Measurements from ENCODE around the gene PRPSAP2. TPM values are rescaled to one million over a fixed set of nuclear protein-coding genes. Genes with fewer than 3 reads are reported as not detected.

PRPSAP2 gene
- total and polyA plus RNA-seq, 12 donors, result 13.9 to 56.9 (median 31.1) TPM

GRCh38 chr17:18947866-18948265 is 89.9 kb downstream of the PRPSAP2 start:
- WGBS, 4 donors, result 63 to 83% (median 75%) methylated on average over 6 of the region's 6 CpGs
- intact Hi-C loops (cut with DNase I), result no loop called here
- TF ChIP-seq POLR2A (IDR thresholded peaks at IDR 0.05) (no peak), CTCF (IDR thresholded peaks at IDR 0.05) (no peak)
- Histone ChIP-seq H3K36me3 (replicated peaks in 1 of 2) (no peaks in the 10 kb centered on the region), H3K27ac (no peak overlapping the region), H3K9me3 (replicated peaks in 1 of 3) (no peaks in the 10 kb centered on the region), H3K4me3 (no peak overlapping the region), H3K4me1 (replicated peaks in 1 of 2) (no peaks in the 10 kb centered on the region), H3K27me3 (no peaks in the 10 kb centered on the region)
- no peak for DNase-seq

- WGBS, 4 donors, result 67 to 83% (median 80%) methylated on average over 7 to 8 of the region's 8 CpGs
- TF ChIP-seq CTCF (IDR thresholded peaks at IDR 0.05), result no peak
- no peak for DNase-seq
- H3K4me1 ChIP-seq (replicated peaks in 1 of 2), result no peaks in the 10 kb centered on the region
- intact Hi-C loops (cut with DNase I), result no loop called here
- H3K27ac ChIP-seq, result no peak overlapping the region
- no peaks in the 10 kb centered on the region for H3K36me3 ChIP-seq (replicated peaks in 1 of 2)
- no peak overlapping the region for H3K4me3 ChIP-seq
- no peaks in the 10 kb centered on the region for H3K27me3 ChIP-seq
- H3K9me3 ChIP-seq (replicated peaks in 1 of 3), result no peaks in the 10 kb centered on the region
Observed at GRCh38 chr17:18948476-18949006, 90.6 kb downstream of the PRPSAP2 start.

GRCh38 chr17:18949566-18949965 is 91.6 kb downstream of the PRPSAP2 start:
- Histone ChIP-seq H3K4me1 (replicated peaks in 1 of 2) (no peaks in the 10 kb centered on the region), H3K27ac (no peak overlapping the region), H3K9me3 (replicated peaks in 1 of 3) (no peaks in the 10 kb centered on the region), H3K36me3 (replicated peaks in 1 of 2) (no peaks in the 10 kb centered on the region), H3K27me3 (no peaks in the 10 kb centered on the region), H3K4me3 (no peak overlapping the region)
- 66 to 79% (median 71%) methylated on average over 6 of the region's 6 CpGs for WGBS, 4 donors
- TF ChIP-seq CTCF (IDR thresholded peaks at IDR 0.05), result no peak
- TF ChIP-seq POLR2A (IDR thresholded peaks at IDR 0.05), result no peak
- peak in 3 of 7 donors; percentile 34 to 59 (median 40) for DNase-seq
- intact Hi-C loops (cut with DNase I), result no loop called here

- H3K4me1 ChIP-seq (replicated peaks in 1 of 2), result no peaks in the 10 kb centered on the region
- TF ChIP-seq POLR2A (IDR thresholded peaks at IDR 0.05), result no peak
- no peak for TF ChIP-seq CTCF (IDR thresholded peaks at IDR 0.05)
- H3K27me3 ChIP-seq, result no peaks in the 10 kb centered on the region
- intact Hi-C loops (cut with DNase I), result no loop called here
- H3K36me3 ChIP-seq (replicated peaks in 1 of 2), result no peaks in the 10 kb centered on the region
- no peak overlapping the region for H3K4me3 ChIP-seq
- no peak overlapping the region for H3K27ac ChIP-seq
- 51 to 60% (median 60%) methylated on average over 4 of the region's 4 CpGs for WGBS, 4 donors
- peak in 1 of 7 donors; percentile 1 for DNase-seq
- no peaks in the 10 kb centered on the region for H3K9me3 ChIP-seq (replicated peaks in 1 of 3)
Observed at GRCh38 chr17:18950346-18950745, 92.4 kb downstream of the PRPSAP2 start.

Measured in adrenal gland (tissue), 12 donors.